Gastroesophageal sphincter (tissue), 3 donors: ENCODE results near the gene C2orf92.

Experiments
- POLR2A ChIP-seq, 2 donors: fragments of 450-650 bp; IDR thresholded peaks; one replicate each; pipeline ENCODE4 v1.6.1; 2017; ENCODE audit warnings: antibody characterized with exemption in 2 of 2, mild to moderate bottlenecking in 2 of 2, moderate library complexity in 1 of 2
- TF ChIP-seq, protein P1 (sequence below), 4 experiments: fragments of 200-600 bp in 2 of 4; fragments of 450-650 bp in 2 of 4; sonication (generic) in 1 of 4; IDR thresholded peaks; one replicate each; pipeline ENCODE4 v1.5.1; 2017 to 2019; ENCODE audit warnings: antibody characterized with exemption in 4 of 4, mild to moderate bottlenecking in 2 of 4, moderate library complexity in 2 of 4

DNA sequence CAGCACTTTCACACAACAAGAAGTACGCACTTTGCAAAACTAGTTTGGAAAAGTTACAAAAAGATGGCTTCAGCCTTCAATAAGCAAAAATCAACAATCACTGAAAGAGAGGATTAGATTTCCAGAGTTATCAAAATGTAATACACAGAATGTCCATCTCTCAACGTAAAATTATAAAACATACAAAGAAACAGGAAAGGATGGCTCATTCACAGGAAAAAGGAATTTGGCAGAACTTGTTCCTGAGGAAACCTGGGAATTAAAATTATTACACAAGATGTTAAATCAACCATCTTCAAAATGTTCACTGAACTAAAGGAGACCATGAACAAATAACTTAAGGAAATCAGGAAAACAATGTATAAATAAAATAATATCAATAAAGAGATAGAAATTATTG, 8.0 kb downstream of the C2orf92 start:
- TF ChIP-seq, protein P1, sequence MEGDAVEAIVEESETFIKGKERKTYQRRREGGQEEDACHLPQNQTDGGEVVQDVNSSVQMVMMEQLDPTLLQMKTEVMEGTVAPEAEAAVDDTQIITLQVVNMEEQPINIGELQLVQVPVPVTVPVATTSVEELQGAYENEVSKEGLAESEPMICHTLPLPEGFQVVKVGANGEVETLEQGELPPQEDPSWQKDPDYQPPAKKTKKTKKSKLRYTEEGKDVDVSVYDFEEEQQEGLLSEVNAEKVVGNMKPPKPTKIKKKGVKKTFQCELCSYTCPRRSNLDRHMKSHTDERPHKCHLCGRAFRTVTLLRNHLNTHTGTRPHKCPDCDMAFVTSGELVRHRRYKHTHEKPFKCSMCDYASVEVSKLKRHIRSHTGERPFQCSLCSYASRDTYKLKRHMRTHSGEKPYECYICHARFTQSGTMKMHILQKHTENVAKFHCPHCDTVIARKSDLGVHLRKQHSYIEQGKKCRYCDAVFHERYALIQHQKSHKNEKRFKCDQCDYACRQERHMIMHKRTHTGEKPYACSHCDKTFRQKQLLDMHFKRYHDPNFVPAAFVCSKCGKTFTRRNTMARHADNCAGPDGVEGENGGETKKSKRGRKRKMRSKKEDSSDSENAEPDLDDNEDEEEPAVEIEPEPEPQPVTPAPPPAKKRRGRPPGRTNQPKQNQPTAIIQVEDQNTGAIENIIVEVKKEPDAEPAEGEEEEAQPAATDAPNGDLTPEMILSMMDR (IDR thresholded peaks at IDR 0.05) = no peak
- no peak for TF ChIP-seq POLR2A (IDR thresholded peaks at IDR 0.05)
